HG03571 (cell line): Measurements from ENCODE around the gene GAST.

Experiments
- ATAC-seq: cut with Tn5 transposase; IDR thresholded peaks from one replicate; pipeline ENCODE4 v1.9.1; 2021; ENCODE audit not compliant: unreplicated experiment

The GAST gene

GRCh38 chr17:41738801-41739112 lies 26.6 kb downstream of the GAST start:
- no peak for ATAC-seq

- ATAC-seq = no peak
Measured at GRCh38 chr17:41739661-41740352, 27.7 kb downstream of the GAST start.

GRCh38 chr17:41740506-41740905 lies 28.4 kb downstream of the GAST start:
- ATAC-seq = no peak

- ATAC-seq = no peak
Measured at GRCh38 chr17:41741709-41742108, 29.6 kb downstream of the GAST start.

- ATAC-seq = no peak
Measured at GRCh38 chr17:41748275-41748674, 36.1 kb downstream of the GAST start.

GRCh38 chr17:41750862-41751261 lies 38.7 kb downstream of the GAST start:
- ATAC-seq = no peak

GRCh38 chr17:41751288-41751687 lies 39.2 kb downstream of the GAST start:
- ATAC-seq = no peak

GRCh38 chr17:41754066-41754465 lies 41.9 kb downstream of the GAST start:
- ATAC-seq = no peak

GRCh38 chr17:41758601-41759000 lies 46.5 kb downstream of the GAST start:
- ATAC-seq = no peak

- no peak for ATAC-seq
Measured at GRCh38 chr17:41760878-41761277, 48.7 kb downstream of the GAST start.

GRCh38 chr17:41762391-41762790 lies 50.3 kb downstream of the GAST start:
- no peak for ATAC-seq

- no peak for ATAC-seq
Measured at GRCh38 chr17:41762841-41763240, 50.7 kb downstream of the GAST start.

GRCh38 chr17:41763327-41763726 lies 51.2 kb downstream of the GAST start:
- ATAC-seq = no peak
